Gastroesophageal sphincter (tissue), 3 donors: ENCODE measurements around the gene RAB3IL1.

Experiments used
- CTCF ChIP-seq, 4 experiments: fragments of 200-600 bp in 2 of 4; fragments of 450-650 bp in 2 of 4; sonication (generic) in 1 of 4; IDR thresholded peaks; one replicate each; pipeline ENCODE4 v1.5.1; 2017 to 2019; ENCODE audit warnings: antibody characterized with exemption in 4 of 4, mild to moderate bottlenecking in 2 of 4, moderate library complexity in 2 of 4
- POLR2A ChIP-seq, 2 donors: fragments of 450-650 bp; IDR thresholded peaks; one replicate each; pipeline ENCODE4 v1.6.1; 2017; ENCODE audit warnings: antibody characterized with exemption in 2 of 2, mild to moderate bottlenecking in 2 of 2, moderate library complexity in 1 of 2

GRCh38 chr11:61954851-61955421, 37.6 kb upstream of the RAB3IL1 start:
- peak in 2 of 4 experiments; percentile 7 to 38 for TF ChIP-seq CTCF (IDR thresholded peaks at IDR 0.05)
- peak in 1 of 2 donors; percentile 21 for TF ChIP-seq POLR2A (IDR thresholded peaks at IDR 0.05)
